Effector memory CD4-positive, alpha-beta T cell (primary cell): Measurements from ENCODE around the gene RFPL1.

Experiments used
- DNase-seq, 3 donors: peaks; one replicate each; pipeline ENCODE4 v3.0.0-alpha.2; 2020
- H3K27ac ChIP-seq: 2 replicates; pipeline ENCODE4 v1.7.0; 2013; ENCODE audit warnings: mild to moderate bottlenecking, low read length, moderate library complexity; ENCODE audit not compliant: insufficient read depth, poor library complexity, severe bottlenecking
- H3K27me3 ChIP-seq: replicated peaks from 2 replicates; pipeline ENCODE4 v1.7.0; 2013; ENCODE audit warnings: mild to moderate bottlenecking, low read length; ENCODE audit not compliant: insufficient read depth, control insufficient read depth, poor library complexity, severe bottlenecking
- H3K36me3 ChIP-seq: 2 replicates; pipeline ENCODE4 v1.7.0; 2013; ENCODE audit warnings: mild to moderate bottlenecking, low read length, moderate library complexity; ENCODE audit not compliant: control insufficient read depth, insufficient read depth
- H3K4me1 ChIP-seq: 2 replicates; pipeline ENCODE4 v1.7.0; 2013; ENCODE audit warnings: low read length, mild to moderate bottlenecking; ENCODE audit not compliant: control insufficient read depth, insufficient read depth, poor library complexity, severe bottlenecking
- H3K4me3 ChIP-seq: 2 replicates; pipeline ENCODE4 v1.7.0; 2013; ENCODE audit warnings: low read length, low read depth, mild to moderate bottlenecking; ENCODE audit not compliant: insufficient read depth, poor library complexity, severe bottlenecking
- H3K9me3 ChIP-seq: 2 replicates; pipeline ENCODE4 v1.7.0; 2013; ENCODE audit warnings: mild to moderate bottlenecking, low read length, moderate library complexity; ENCODE audit not compliant: control insufficient read depth

RFPL1 gene

GRCh38 chr22:29473001-29473400 is 34.6 kb downstream of the RFPL1 start:
- Histone ChIP-seq H3K4me1 (peaks cover 5% of the 10 kb centered on the region), H3K9me3 (no peaks in the 10 kb centered on the region), H3K36me3 (no peaks in the 10 kb centered on the region), H3K27me3 (no peaks in the 10 kb centered on the region), H3K4me3 (no peak overlapping the region), H3K27ac (no peak overlapping the region)
- no peak for DNase-seq

- Histone ChIP-seq H3K27me3 (peaks cover 9% of the 10 kb centered on the region), H3K9me3 (no peaks in the 10 kb centered on the region), H3K27ac (no peak overlapping the region), H3K4me3 (no peak overlapping the region), H3K36me3 (no peaks in the 10 kb centered on the region), H3K4me1 (peaks cover 4% of the 10 kb centered on the region)
- no peak for DNase-seq
Observed at GRCh38 chr22:29475550-29475949, 37.2 kb downstream of the RFPL1 start.

GRCh38 chr22:29476116-29476515 is 37.7 kb downstream of the RFPL1 start:
- no peak overlapping the region for H3K27ac ChIP-seq
- no peaks in the 10 kb centered on the region for H3K36me3 ChIP-seq
- peaks cover 9% of the 10 kb centered on the region for H3K27me3 ChIP-seq
- H3K9me3 ChIP-seq = no peaks in the 10 kb centered on the region
- no peak for DNase-seq
- H3K4me1 ChIP-seq = peaks cover 4% of the 10 kb centered on the region
- H3K4me3 ChIP-seq = no peak overlapping the region

- Histone ChIP-seq H3K36me3 (no peaks in the 10 kb centered on the region), H3K4me3 (no peak overlapping the region), H3K4me1 (peaks cover 4% of the 10 kb centered on the region), H3K27ac (no peak overlapping the region), H3K27me3 (peaks cover 12% of the 10 kb centered on the region), H3K9me3 (no peaks in the 10 kb centered on the region)
- no peak for DNase-seq
Observed at GRCh38 chr22:29477723-29478318, 39.4 kb downstream of the RFPL1 start.

GRCh38 chr22:29478326-29479276 is 40.2 kb downstream of the RFPL1 start:
- no peaks in the 10 kb centered on the region for H3K36me3 ChIP-seq
- peaks cover 4% of the 10 kb centered on the region for H3K4me1 ChIP-seq
- no peaks in the 10 kb centered on the region for H3K9me3 ChIP-seq
- DNase-seq = no peak
- H3K27ac ChIP-seq = no peak overlapping the region
- H3K27me3 ChIP-seq = peaks cover 12% of the 10 kb centered on the region
- no peak overlapping the region for H3K4me3 ChIP-seq

- Histone ChIP-seq H3K36me3 (no peaks in the 10 kb centered on the region), H3K27me3 (peaks cover 12% of the 10 kb centered on the region), H3K4me1 (peaks cover 4% of the 10 kb centered on the region), H3K27ac (no peak within 1 kb of the TSS), H3K4me3 (no peak within 1 kb of the TSS), H3K9me3 (no peaks in the 10 kb centered on the region)
- DNase-seq = no peak
Observed at GRCh38 chr22:29479417-29480261, 41.3 kb downstream of the RFPL1 start, which contains the start of gene NEFH. Gene NEFH (plus strand): TSS chr22:29480218. CDS start chr22:29480263, 45 bp downstream.

- H3K4me3 ChIP-seq = no peak overlapping the region
- no peaks in the 10 kb centered on the region for H3K9me3 ChIP-seq
- H3K27ac ChIP-seq = no peak overlapping the region
- H3K4me1 ChIP-seq = peaks cover 4% of the 10 kb centered on the region
- H3K27me3 ChIP-seq = peaks cover 12% of the 10 kb centered on the region
- no peaks in the 10 kb centered on the region for H3K36me3 ChIP-seq
- DNase-seq = no peak
Observed at GRCh38 chr22:29480262-29480511, 41.8 kb downstream of the RFPL1 start.

- DNase-seq = peak in 2 of 3 donors; percentile 8 to 9
- H3K36me3 ChIP-seq = no peaks in the 10 kb centered on the region
- peaks cover 4% of the 10 kb centered on the region for H3K4me1 ChIP-seq
- no peak overlapping the region for H3K4me3 ChIP-seq
- H3K27me3 ChIP-seq = peaks cover 12% of the 10 kb centered on the region
- H3K9me3 ChIP-seq = no peaks in the 10 kb centered on the region
- no peak overlapping the region for H3K27ac ChIP-seq
Observed at GRCh38 chr22:29480512-29481264, 42.3 kb downstream of the RFPL1 start.

- H3K36me3 ChIP-seq = no peaks in the 10 kb centered on the region
- no peaks in the 10 kb centered on the region for H3K9me3 ChIP-seq
- H3K4me1 ChIP-seq = peaks cover 4% of the 10 kb centered on the region
- H3K27ac ChIP-seq = no peak overlapping the region
- no peak overlapping the region for H3K4me3 ChIP-seq
- H3K27me3 ChIP-seq = peaks cover 12% of the 10 kb centered on the region
- no peak for DNase-seq
Observed at GRCh38 chr22:29481265-29482000, 43.0 kb downstream of the RFPL1 start.
